HG03565 (cell line): ENCODE data around the gene MAG.

Source experiments
- ATAC-seq: cut with Tn5 transposase; IDR thresholded peaks from one replicate; pipeline ENCODE4 v1.9.1; 2021; ENCODE audit warnings: mild to moderate bottlenecking, moderate library complexity; ENCODE audit not compliant: unreplicated experiment

Gene MAG

GRCh38 chr19:35291916-35292315, at the start of gene MAG:
Gene MAG, plus strand, starts transcription at chr19:35292161. Its CDS starts 3,248 bp downstream, at chr19:35295409.
- no peak for ATAC-seq

- ATAC-seq, result no peak
These were observed 45.4 kb upstream of the MAG start for GRCh38 chr19:35246466-35247092.

GRCh38 chr19:35247526-35248309, 44.2 kb upstream of the MAG start:
- peak; percentile 34 for ATAC-seq

DNA sequence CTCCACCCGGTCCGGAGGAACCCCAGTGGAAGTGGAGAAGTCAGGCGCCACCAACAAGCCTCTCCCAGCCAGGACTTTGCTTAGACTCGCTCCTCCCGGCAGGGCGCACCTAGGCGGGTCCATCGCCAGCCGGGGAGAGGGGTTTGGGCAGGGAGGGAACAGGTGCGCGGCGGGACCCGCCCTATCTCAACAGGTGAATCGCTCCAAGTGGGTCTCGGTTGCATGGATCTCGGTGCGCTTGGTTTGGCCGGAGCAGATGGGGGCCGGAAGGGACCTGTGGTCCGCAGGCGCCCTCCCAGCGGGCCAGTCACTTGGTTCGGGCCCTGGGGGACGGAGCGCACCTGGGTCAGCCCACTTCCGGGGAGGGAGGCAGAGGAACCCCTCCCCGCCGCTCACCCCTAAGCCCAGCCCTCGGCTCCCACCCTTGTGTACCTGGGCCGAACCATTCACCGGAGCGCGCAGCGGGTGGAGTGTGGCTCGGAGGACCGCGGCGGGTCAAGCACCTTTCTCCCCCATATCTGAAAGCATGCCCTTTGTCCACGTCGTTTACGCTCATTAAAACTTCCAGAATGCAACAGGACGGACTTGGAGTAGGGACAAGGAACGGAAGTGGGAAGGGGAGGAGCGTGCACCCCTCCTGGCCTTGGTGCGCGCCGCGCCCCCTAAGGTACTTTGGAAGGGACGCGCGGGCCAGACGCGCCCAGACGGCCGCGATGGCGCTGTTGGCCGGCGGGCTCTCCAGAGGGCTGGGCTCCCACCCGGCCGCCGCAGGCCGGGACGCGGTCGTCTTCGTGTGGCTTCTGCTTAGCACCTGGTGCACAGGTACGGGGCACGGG, 43.4 kb upstream of the MAG start, which contains the start of gene LSR:
TSS of gene LSR (plus strand) at position 693 of the 836 bp plus-strand sequence. CDS start at position 714, 21 bp downstream.
- ATAC-seq, result peak; percentile 58

DNA sequence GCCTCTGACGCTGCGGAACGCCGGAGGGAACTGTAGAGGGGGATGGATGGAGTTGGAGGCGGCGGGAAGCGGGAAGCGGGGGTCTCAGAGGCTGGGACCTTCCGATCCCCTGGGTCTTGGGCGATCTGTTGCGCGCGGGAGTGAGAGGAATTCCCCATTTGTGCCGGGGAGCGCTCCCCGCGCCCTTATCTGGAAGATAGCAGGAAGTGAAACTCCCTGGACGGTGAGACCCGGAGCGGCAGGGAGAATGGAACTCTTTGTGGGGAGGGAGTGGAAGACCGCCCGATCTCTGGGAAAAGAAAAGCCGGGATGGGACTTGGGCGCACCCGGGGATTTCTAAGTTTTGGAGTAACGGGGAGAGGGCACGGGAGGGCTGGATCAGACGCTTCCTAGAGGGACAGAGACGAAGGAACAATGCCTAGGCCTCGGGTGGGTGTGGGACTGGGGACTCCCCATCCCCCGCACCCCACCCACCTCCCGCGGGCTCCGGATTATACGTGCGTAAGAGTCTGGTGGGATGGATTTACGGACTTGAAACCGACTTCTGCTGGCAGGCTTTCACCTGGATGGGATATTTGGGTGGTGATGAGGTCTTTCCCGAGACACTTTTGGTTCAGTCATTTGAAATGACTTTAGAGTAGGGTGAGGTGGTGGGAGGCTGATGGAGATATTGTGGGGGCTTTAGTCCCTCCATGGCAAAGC, 42.7 kb upstream of the MAG start:
- ATAC-seq, result no peak

DNA sequence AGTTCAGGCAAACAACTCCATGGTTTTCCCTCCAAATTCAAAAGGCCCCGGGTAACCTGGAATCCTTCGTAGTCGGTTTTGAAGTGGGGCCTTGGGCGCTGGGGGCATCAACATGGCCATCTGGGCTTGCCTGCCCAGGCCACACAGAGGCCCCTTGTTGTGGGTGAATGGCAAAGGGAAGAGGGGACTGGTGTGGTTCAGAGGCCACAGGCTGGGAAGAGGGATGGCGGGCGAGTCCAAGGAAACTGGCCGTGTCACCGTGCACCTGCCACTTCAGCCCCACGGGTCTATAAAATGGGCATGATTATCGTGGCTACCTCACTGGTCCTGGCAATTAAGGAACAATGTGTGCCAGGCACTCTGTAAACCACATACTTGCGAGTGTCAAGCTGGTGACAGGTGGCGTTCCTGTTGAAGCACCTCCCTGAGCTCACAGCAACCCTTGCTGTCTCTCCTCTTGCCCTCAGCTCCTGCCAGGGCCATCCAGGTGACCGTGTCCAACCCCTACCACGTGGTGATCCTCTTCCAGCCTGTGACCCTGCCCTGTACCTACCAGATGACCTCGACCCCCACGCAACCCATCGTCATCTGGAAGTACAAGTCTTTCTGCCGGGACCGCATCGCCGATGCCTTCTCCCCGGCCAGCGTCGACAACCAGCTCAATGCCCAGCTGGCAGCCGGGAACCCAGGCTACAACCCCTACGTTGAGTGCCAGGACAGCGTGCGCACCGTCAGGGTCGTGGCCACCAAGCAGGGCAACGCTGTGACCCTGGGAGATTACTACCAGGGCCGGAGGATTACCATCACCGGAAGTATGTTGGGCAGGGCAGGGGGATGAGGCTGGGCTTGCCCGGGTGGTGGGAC, 41.9 kb upstream of the MAG start:
- no peak for ATAC-seq

- ATAC-seq, result no peak
These were observed 40.5 kb upstream of the MAG start for GRCh38 chr19:35251456-35251855.

- ATAC-seq, result no peak
These were observed 38.4 kb upstream of the MAG start for GRCh38 chr19:35253316-35254286.

DNA sequence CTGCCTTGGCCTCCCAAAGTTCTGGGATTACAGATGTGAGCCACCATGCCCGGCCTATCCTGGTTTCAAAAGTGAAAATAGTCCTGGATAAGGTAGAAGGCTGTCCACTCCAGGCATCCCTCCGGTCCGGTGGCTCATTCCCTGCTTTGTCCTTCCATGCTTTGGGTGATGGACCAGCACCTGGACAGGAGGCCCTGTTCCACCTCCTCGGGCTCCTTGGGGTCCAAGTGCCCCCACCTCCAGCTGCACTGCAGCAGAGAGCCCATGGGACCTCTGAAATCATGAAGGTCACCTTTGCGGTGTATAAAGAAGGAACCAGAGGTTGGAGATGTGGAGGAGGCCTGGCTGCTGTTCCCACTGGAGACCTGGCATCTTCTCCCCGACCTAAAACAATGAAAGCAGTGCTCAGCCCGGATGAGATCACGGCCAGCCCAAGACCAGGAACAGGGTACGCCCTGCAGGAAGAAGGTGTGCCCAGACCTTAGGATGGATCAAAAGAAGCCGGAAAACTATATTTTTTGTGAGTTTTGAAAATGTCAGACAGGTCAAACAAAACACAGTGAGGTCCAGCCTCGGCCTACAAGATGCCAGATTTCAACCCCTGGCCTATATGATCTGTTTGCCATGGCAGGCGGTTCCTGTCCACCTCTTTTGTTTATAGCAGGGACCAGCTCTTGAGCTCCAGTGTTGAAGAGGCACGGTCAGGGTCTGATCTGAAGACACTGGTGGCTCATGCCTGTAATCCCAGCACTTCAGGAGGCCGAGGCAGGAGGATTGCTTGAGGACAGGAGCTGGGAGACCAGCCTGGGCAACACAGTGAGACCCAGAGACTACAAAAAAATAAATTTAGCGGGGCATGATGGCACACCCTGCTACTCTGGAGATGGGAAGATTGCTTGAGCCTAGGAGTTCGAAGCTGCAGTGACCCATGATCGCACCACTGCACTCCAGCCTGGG, 37.3 kb upstream of the MAG start:
- no peak for ATAC-seq

GRCh38 chr19:35256566-35256965, 35.4 kb upstream of the MAG start:
- no peak for ATAC-seq

DNA sequence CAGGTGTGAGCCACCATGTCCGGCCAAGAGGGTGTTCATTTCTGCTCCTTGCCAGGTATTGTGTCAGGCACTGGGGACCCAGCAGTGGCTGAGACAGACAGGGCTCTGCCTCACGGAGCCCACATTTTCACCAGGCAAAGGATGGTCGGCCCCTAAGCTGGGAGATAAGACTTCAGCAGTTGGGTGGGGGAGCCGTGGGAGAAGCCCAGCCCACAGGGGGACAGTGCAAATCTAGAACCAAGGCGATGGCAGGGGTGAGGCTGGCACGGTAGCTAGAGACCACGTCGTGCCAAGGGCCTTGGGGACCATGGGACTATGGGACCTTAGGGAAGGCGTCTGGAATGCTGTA, 34.9 kb upstream of the MAG start:
- no peak for ATAC-seq

GRCh38 chr19:35260694-35261304, 31.2 kb upstream of the MAG start:
- no peak for ATAC-seq

DNA sequence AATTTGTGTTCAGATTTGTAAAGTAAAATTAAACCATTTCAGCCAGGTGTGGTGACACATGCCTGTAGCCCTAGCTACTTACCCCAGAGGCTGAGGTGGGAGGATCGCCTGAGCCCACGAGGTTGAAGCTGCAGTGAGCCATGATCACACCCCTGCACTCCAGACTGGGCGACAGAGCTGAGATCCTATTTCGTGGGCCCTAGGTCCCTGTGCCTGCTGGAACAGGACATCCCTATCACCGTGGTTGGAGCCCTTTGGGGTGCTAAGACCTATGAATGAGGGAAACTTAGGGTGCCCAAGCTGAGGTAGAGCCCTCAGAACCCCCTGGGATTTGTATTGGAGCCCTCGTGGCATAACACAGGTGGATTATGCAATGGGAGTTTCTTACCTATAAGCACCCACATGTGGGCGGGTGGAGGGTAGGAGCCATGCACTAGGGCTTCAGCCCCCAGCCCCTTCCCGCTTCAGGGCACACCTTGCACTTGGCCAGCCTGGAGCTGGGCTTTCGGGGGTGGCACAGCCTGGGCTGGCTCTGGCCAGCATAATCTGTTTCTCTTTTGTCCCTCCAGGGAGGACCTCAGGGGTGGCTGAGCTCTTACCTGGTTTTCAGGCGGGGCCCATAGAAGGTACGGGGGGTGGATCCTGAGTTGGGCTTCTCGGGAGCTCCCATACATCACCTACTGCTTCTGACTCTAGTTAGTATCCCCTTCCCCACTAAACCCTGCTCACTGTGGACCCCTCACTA, 30.4 kb upstream of the MAG start:
- ATAC-seq, result no peak

- no peak for ATAC-seq
These were observed 29.7 kb upstream of the MAG start for GRCh38 chr19:35262101-35262761.

GRCh38 chr19:35264268-35265125, 27.5 kb upstream of the MAG start:
- no peak for ATAC-seq
